ENCODE data around the gene AQP10.
"Not testable (repeated sequence)": the region's sequence is repeated elsewhere in the genome, so short reads cannot be mapped to it uniquely, and the experiment has no call there.

GRCh38 chr1:154307670-154308270, 13.1 kb upstream of the AQP10 start:
- not testable (repeated sequence) for TF ChIP-seq CTCF (IDR thresholded peaks at IDR 0.05 in 8 of 11, conservative IDR thresholded peaks at IDR 0.05 in 3 of 11); POLR2AphosphoS5 (IDR thresholded peaks at IDR 0.05)

Data from spleen (tissue), 7 donors.